Right atrium auricular region (tissue), 2 donors: ENCODE data around the gene ORMDL3. TPM values are rescaled to one million over a fixed set of nuclear protein-coding genes. Genes with fewer than 3 reads are reported as not detected.

Experiments
- DNase-seq: peaks from one replicate; pipeline ENCODE4 v3.0.0-alpha.2; 2019; ENCODE audit warnings: low spot score
- H3K27ac ChIP-seq, 2 donors: fragments of 200-600 bp; sonication (generic); 1 replicate in 1 of 2; 2 replicates in 1 of 2; pipeline ENCODE4 v1.5.1; 2016 to 2019
- H3K27me3 ChIP-seq, 2 donors: fragments of 200-600 bp; sonication (generic); one replicate each; pipeline versions ENCODE4 v1.5.1 to v1.6.0; 2017 to 2019
- H3K36me3 ChIP-seq: fragments of 200-600 bp; sonication (generic); one replicate; pipeline ENCODE4 v1.5.1; 2016
- H3K4me1 ChIP-seq, 2 donors: fragments of 200-600 bp; sonication (generic); one replicate each; pipeline versions ENCODE4 v1.5.1 to v1.6.0; 2017 to 2019
- H3K4me3 ChIP-seq, 2 donors: fragments of 200-600 bp; sonication (generic); 1 replicate in 1 of 2; 2 replicates in 1 of 2; pipeline ENCODE4 v1.5.1; 2017 to 2019; ENCODE audit warnings: mild to moderate bottlenecking in 1 of 2, moderate library complexity in 1 of 2
- H3K9me3 ChIP-seq, 2 donors: fragments of 200-600 bp; sonication (generic); one replicate each; pipeline ENCODE4 v1.5.1; 2019
- CTCF ChIP-seq, 2 donors: fragments of 200-600 bp; sonication (generic); IDR thresholded peaks; one replicate each; pipeline ENCODE4 v1.5.1; 2019; ENCODE audit warnings: antibody characterized with exemption in 2 of 2
- total RNA-seq, 2 donors: library from RNA; depleted of rRNA; stranded (reverse); fragments of >200 nt; gene quantifications; one replicate each; pipeline ENCODE4 v1.1.0, GENCODE V29; 2016

ORMDL3 gene
- total RNA-seq, 2 donors from 2014 or later, result 31.5 to 41.5 TPM

GRCh38 chr17:39971076-39971603 lies 43.7 kb upstream of the ORMDL3 start:
- DNase-seq, result no peak
- H3K27me3 ChIP-seq, result no peaks in the 10 kb centered on the region
- no peak overlapping the region for H3K4me3 ChIP-seq
- H3K9me3 ChIP-seq, result no peaks in the 10 kb centered on the region
- no peaks in the 10 kb centered on the region for H3K4me1 ChIP-seq
- no peak for TF ChIP-seq CTCF (IDR thresholded peaks at IDR 0.05)
- H3K27ac ChIP-seq, result no peak overlapping the region
- H3K36me3 ChIP-seq, result no peaks in the 10 kb centered on the region

- H3K27me3 ChIP-seq, result no peaks in the 10 kb centered on the region
- no peak for TF ChIP-seq CTCF (IDR thresholded peaks at IDR 0.05)
- DNase-seq, result no peak
- no peaks in the 10 kb centered on the region for H3K4me1 ChIP-seq
- no peaks in the 10 kb centered on the region for H3K36me3 ChIP-seq
- no peak overlapping the region for H3K27ac ChIP-seq
- H3K9me3 ChIP-seq, result no peaks in the 10 kb centered on the region
- no peak overlapping the region for H3K4me3 ChIP-seq
Observed at GRCh38 chr17:39970157-39970692, 42.8 kb upstream of the ORMDL3 start.

- DNase-seq, result no peak
- Histone ChIP-seq H3K27ac (no peak overlapping the region), H3K36me3 (no peaks in the 10 kb centered on the region), H3K27me3 (no peaks in the 10 kb centered on the region), H3K4me1 (no peaks in the 10 kb centered on the region), H3K4me3 (no peak overlapping the region), H3K9me3 (no peaks in the 10 kb centered on the region)
- no peak for TF ChIP-seq CTCF (IDR thresholded peaks at IDR 0.05)
Observed at GRCh38 chr17:39969375-39969774, 42.0 kb upstream of the ORMDL3 start.

- no peak for DNase-seq
- no peak overlapping the region for H3K27ac ChIP-seq
- no peaks in the 10 kb centered on the region for H3K4me1 ChIP-seq
- TF ChIP-seq CTCF (IDR thresholded peaks at IDR 0.05), result no peak
- no peaks in the 10 kb centered on the region for H3K27me3 ChIP-seq
- H3K4me3 ChIP-seq, result no peak overlapping the region
- no peaks in the 10 kb centered on the region for H3K9me3 ChIP-seq
- H3K36me3 ChIP-seq, result no peaks in the 10 kb centered on the region
Observed at GRCh38 chr17:39968761-39969160, 41.4 kb upstream of the ORMDL3 start.

GRCh38 chr17:39966771-39967170 lies 39.4 kb upstream of the ORMDL3 start:
- no peaks in the 10 kb centered on the region for H3K4me1 ChIP-seq
- no peaks in the 10 kb centered on the region for H3K9me3 ChIP-seq
- no peaks in the 10 kb centered on the region for H3K27me3 ChIP-seq
- no peak overlapping the region for H3K4me3 ChIP-seq
- H3K36me3 ChIP-seq, result no peaks in the 10 kb centered on the region
- TF ChIP-seq CTCF (IDR thresholded peaks at IDR 0.05), result no peak
- DNase-seq, result no peak
- no peak overlapping the region for H3K27ac ChIP-seq
